PC-3 (cell line): ENCODE measurements around the gene KLF13. TPM values are rescaled to one million over a fixed set of nuclear protein-coding genes. Genes with fewer than 3 reads are reported as not detected.
A peak's percentile ranks its signal among the peaks of the same experiment; 100 is the strongest.

Source experiments
- ATAC-seq: fragments of 200-7000 bp; cut with Tn5 transposase; 2 replicates; pipeline ENCODE4 v1.9.1; 2020; ENCODE audit warnings: mild to moderate bottlenecking, moderate library complexity
- BruUV-seq: library from RNA; stranded (reverse); fragments of 400-500 nt; replicated peaks from 2 replicates; lab custom pipeline; 2021; lab: Mats Ljungman, UMichigan
- CTCF ChIA-PET: fragments of 300-600 bp; sonication (Branson Sonifier 250); formaldehyde crosslinking; loops from one replicate; lab custom pipeline; 2022; ENCODE audit warnings: antibody characterized with exemption; lab: Charles Lee
- POLR2A ChIA-PET: fragments of 300-600 bp; sonication (Branson Sonifier 250); formaldehyde crosslinking; loops from one replicate; lab custom pipeline; 2022; ENCODE audit warnings: antibody characterized with exemption; ENCODE audit not compliant: unreplicated experiment; lab: Charles Lee
- DNase-seq: peaks from one replicate; pipeline ENCODE4 v3.0.0-alpha.2; 2015
- H2AFZ ChIP-seq: fragments of 300-600 bp; sonication (generic); 2 replicates; pipeline ENCODE4 v1.6.0; 2016; ENCODE audit warnings: antibody characterized with exemption, low read length
- H3F3A ChIP-seq: fragments of 300-600 bp; sonication (generic); one replicate; pipeline ENCODE4 v1.6.0; 2017; ENCODE audit warnings: antibody characterized with exemption, low read length, control low read depth, mild to moderate bottlenecking; ENCODE audit not compliant: unreplicated experiment
- H3K27ac ChIP-seq: fragments of 300-600 bp; sonication (generic); 2 replicates; pipeline ENCODE4 v1.5.1; 2016; ENCODE audit warnings: mild to moderate bottlenecking, low read length
- H3K27me3 ChIP-seq: fragments of 300-600 bp; sonication (generic); 2 replicates; pipeline ENCODE4 v1.6.1; 2016; ENCODE audit warnings: low read length, mixed read lengths
- H3K36me3 ChIP-seq: fragments of 300-600 bp; sonication (generic); 2 replicates; pipeline ENCODE4 v1.6.1; 2016; ENCODE audit warnings: low read depth, mixed run types, low read length, mixed read lengths
- H3K4me1 ChIP-seq: fragments of 300-600 bp; sonication (generic); 2 replicates; pipeline ENCODE4 v1.5.1; 2016; ENCODE audit warnings: low read length; ENCODE audit not compliant: insufficient read depth
- H3K4me2 ChIP-seq: fragments of 300-600 bp; sonication (generic); 2 replicates; pipeline ENCODE4 v1.6.0; 2016; ENCODE audit warnings: low read length
- H3K4me3 ChIP-seq: fragments of 300-600 bp; sonication (generic); 2 replicates; pipeline ENCODE4 v1.5.1; 2016; ENCODE audit warnings: mild to moderate bottlenecking, low read length, mixed read lengths
- H3K79me2 ChIP-seq: fragments of 300-600 bp; sonication (generic); 2 replicates; pipeline ENCODE4 v1.6.1; 2017; ENCODE audit warnings: low read length, mixed read lengths
- H3K9ac ChIP-seq: fragments of 300-600 bp; sonication (generic); 2 replicates; pipeline ENCODE4 v1.6.0; 2016; ENCODE audit warnings: mild to moderate bottlenecking, low read length
- H3K9me2 ChIP-seq: fragments of 300-600 bp; sonication (generic); replicated peaks from 2 replicates; pipeline ENCODE4 v1.6.1; 2016; ENCODE audit warnings: mixed run types, low read length, mixed read lengths
- H3K9me3 ChIP-seq: fragments of 300-600 bp; sonication (generic); 2 replicates; pipeline ENCODE4 v1.6.1; 2016; ENCODE audit warnings: low read length, mixed read lengths
- H4K20me1 ChIP-seq: fragments of 300-600 bp; sonication (generic); 2 replicates; pipeline ENCODE4 v1.6.1; 2016; ENCODE audit warnings: low read length, mixed read lengths
- CTCF ChIP-seq: fragments of 300-600 bp; sonication (generic); conservative IDR thresholded peaks from 2 replicates; pipeline ENCODE4 v1.5.1; 2017; ENCODE audit warnings: antibody characterized with exemption, low read depth, mild to moderate bottlenecking, low read length
- EZH2 ChIP-seq: fragments of 300-600 bp; sonication (generic); IDR thresholded peaks from one replicate; pipeline ENCODE4 v1.6.1; 2017; ENCODE audit warnings: antibody characterized with exemption, mild to moderate bottlenecking, low read length; ENCODE audit not compliant: unreplicated experiment
- EZH2phosphoT487 ChIP-seq: fragments of 300-600 bp; sonication (generic); IDR thresholded peaks from 2 replicates; pipeline ENCODE4 v1.6.1; 2018; ENCODE audit warnings: mild to moderate bottlenecking, antibody characterized with exemption, low read length, borderline replicate concordance
- intact Hi-C: fragments of 100-400 bp; cut with micrococcal nuclease; formaldehyde crosslinking; loops from 2 replicates; pipeline ENCODE4 v1.9.0; 2023
- total RNA-seq: library from RNA; depleted of rRNA; stranded (reverse); fragments of >200 nt; gene quantifications from 2 replicates; pipeline ENCODE4 v1.2.3, GENCODE V29; 2014

The KLF13 gene
- total RNA-seq, 1 experiment from 2014 or later: 11.4 TPM

GRCh38 chr15:31403606-31404005 lies 77.0 kb downstream of the KLF13 start:
- ChIA-PET CTCF (no interaction called here), POLR2A (no interaction called here)
- H4K20me1 ChIP-seq: no peaks in the 10 kb centered on the region
- no peak overlapping the region for H3K27ac ChIP-seq
- DNase-seq (no peak), ATAC-seq (no peak)
- 0 out of 2 replicates have a peak, but pooled peaks cover under 1% of the 10 kb centered on the region for H3K9me3 ChIP-seq
- no peak overlapping the region for H3K9ac ChIP-seq
- intact Hi-C loops: no loop called here
- no peaks in the 10 kb centered on the region for H3K9me2 ChIP-seq
- H3K4me3 ChIP-seq: no peak overlapping the region
- H3K36me3 ChIP-seq: no peaks in the 10 kb centered on the region
- no peak overlapping the region for H3K4me2 ChIP-seq
- TF ChIP-seq EZH2phosphoT487: no peak
- TF ChIP-seq CTCF: no peak
- no peak for TF ChIP-seq EZH2
- BruUV-seq: no TSS peak
- H3K4me1 ChIP-seq: peaks cover 18% of the 10 kb centered on the region
- no peak overlapping the region for H2AFZ ChIP-seq
- H3K79me2 ChIP-seq: no peaks in the 10 kb centered on the region
- no peaks in the 10 kb centered on the region for H3F3A ChIP-seq
- H3K27me3 ChIP-seq: peaks cover 3% of the 10 kb centered on the region; the same call in 1 of the 2 replicates

- POLR2A ChIA-PET: no interaction called here
- no TSS peak for BruUV-seq
- H3K4me2 ChIP-seq: no peak overlapping the region
- no peak overlapping the region for H3K9ac ChIP-seq
- no peak overlapping the region for H3K4me3 ChIP-seq
- H3K9me3 ChIP-seq: 0 out of 2 replicates have a peak, but pooled peaks cover 4% of the 10 kb centered on the region
- H3K36me3 ChIP-seq: no peaks in the 10 kb centered on the region
- H2AFZ ChIP-seq: no peak overlapping the region
- H3K9me2 ChIP-seq: no peaks in the 10 kb centered on the region
- no peaks in the 10 kb centered on the region for H3F3A ChIP-seq
- H3K27me3 ChIP-seq: peaks cover 6% of the 10 kb centered on the region; the same call in 1 of the 2 replicates
- no peak overlapping the region for H3K27ac ChIP-seq
- no peak for DNase-seq
- TF ChIP-seq CTCF (no peak), EZH2 (no peak), EZH2phosphoT487 (no peak)
- H3K4me1 ChIP-seq: peaks cover 17% of the 10 kb centered on the region
- no peak for ATAC-seq
- CTCF ChIA-PET: no interaction called here
- no peaks in the 10 kb centered on the region for H3K79me2 ChIP-seq
- no peaks in the 10 kb centered on the region for H4K20me1 ChIP-seq
- intact Hi-C loops: no loop called here
Measured at GRCh38 chr15:31404345-31404744, 77.7 kb downstream of the KLF13 start.

GRCh38 chr15:31405200-31405920 lies 78.7 kb downstream of the KLF13 start:
- no TSS peak for BruUV-seq

More at GRCh38 chr15:31405200-31405920, 78.7 kb downstream of the KLF13 start:
- CTCF ChIA-PET: no interaction called here
- no peaks in the 10 kb centered on the region for H3K36me3 ChIP-seq
- H3K4me1 ChIP-seq: peaks cover 17% of the 10 kb centered on the region
- 0 out of 2 replicates have a peak, but pooled peaks cover 4% of the 10 kb centered on the region for H3K9me3 ChIP-seq
- peak overlapping the region; percentile 14 for H3K4me2 ChIP-seq
- H4K20me1 ChIP-seq: no peaks in the 10 kb centered on the region
- POLR2A ChIA-PET: no interaction called here
- no peaks in the 10 kb centered on the region for H3K79me2 ChIP-seq
- H3F3A ChIP-seq: no peaks in the 10 kb centered on the region
- no peak overlapping the region for H3K4me3 ChIP-seq
- H3K9ac ChIP-seq: no peak overlapping the region
- H2AFZ ChIP-seq: no peak overlapping the region
- intact Hi-C loops: no loop called here
- no peaks in the 10 kb centered on the region for H3K9me2 ChIP-seq
- DNase-seq (peak; percentile 83), ATAC-seq (peak; percentile 92)
- peaks cover 6% of the 10 kb centered on the region; the same call in 1 of the 2 replicates for H3K27me3 ChIP-seq
- H3K27ac ChIP-seq: no peak overlapping the region
- TF ChIP-seq EZH2: no peak
- no peak for TF ChIP-seq EZH2phosphoT487
- no peak for TF ChIP-seq CTCF
